NCI-H2029 (cell line): ENCODE results near the gene RNU1-3.
"Not testable (repeated sequence)": the region's sequence is repeated elsewhere in the genome, so short reads cannot be mapped to it uniquely, and the experiment has no call there.

Experiments
- DNase-seq: peaks from one replicate; lab custom pipeline; 2025; lab: John Stamatoyannopoulos, UW

RNU1-3 gene

GRCh38 chr1:16693449-16694307 is 26.9 kb upstream of the RNU1-3 start:
- DNase-seq = not testable (repeated sequence)

GRCh38 chr1:16692717-16693448 is 26.1 kb upstream of the RNU1-3 start:
- not testable (repeated sequence) for DNase-seq

DNA sequence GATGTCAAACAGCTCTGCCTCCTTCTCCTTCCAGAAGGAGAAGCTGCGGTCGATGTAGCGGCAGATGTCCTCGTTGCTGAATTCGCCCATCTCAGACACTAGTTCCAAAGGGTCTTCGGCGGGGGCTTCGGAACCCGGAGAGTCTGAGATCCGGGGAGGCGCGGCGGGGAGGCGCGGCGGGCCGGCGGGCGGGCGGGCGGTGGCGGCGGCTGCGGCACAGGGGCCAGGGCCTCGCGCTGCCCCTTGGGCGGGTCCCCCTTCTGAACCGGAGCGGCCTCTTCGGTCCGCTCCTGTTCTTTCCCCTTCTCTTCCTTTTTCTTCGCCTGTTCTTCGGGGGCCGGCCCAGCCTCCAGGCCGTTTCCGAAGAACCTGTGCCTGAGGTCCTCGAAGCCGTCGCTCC is 25.5 kb upstream of the RNU1-3 start:
- DNase-seq = not testable (repeated sequence)

DNA sequence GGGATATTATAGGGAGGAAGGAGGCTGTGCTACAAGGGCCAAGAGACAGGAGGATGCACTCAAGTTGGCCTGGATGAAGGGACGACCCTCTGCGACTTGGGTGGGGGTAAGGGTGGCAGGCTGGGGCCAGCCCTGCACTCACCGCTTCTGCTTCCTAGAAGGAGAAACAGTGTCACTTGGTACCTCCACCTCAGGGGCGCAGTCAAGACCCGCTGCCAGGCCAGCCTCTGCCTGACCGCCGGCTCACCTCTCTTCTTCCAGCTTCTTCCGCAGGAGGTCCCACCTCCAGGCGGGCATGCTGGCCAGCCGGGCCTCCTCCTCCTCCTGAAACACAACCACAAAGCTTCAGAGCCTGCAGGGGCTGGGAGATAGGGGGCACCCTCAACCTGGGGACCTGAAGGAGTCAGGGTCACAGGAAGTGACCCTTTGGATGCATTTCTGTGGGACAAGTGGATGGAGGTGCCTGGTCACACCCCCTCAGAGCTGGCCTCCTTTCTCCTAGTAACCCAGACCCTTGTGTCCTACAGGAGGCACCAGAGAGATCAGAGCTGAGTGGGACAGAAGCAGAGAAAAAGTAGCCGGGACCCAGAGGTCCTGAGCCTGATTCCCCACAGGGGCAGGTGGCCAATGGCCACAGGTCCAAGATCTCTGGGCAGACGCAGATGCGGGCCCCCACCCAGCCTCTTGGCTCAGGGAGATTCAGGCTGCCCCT is 24.4 kb upstream of the RNU1-3 start:
- not testable (repeated sequence) for DNase-seq

DNA sequence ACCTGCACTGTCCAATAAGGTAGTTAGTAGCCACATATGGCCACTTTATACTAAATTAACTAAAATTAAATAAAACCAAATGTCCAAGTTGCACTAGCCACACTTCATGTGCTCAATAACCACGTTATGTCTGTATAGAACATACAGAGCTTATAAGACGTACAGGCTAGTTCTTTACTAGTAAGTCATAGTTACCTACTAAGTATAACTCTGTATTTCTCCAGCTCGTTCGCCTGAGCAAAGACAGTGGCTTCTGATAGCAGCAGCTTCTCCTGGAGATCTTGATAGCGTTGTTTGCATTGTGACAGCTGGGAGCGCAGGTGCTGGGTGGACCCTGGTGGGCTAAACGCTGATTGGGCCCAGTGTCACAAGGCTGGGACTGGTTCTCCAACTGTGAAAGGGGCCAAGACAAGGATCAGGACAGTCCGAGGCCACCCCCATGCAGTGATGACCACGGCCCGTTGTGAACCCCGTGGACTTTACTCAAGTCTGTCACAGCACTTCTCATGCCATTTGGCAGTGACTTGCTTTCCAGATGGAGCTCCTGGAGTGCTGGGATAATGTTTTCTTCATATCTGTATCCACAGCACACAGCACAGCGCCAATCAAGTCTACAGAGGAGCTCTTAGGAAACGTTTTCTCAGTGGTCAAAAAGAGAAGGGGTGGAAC is 20.5 kb upstream of the RNU1-3 start:
- DNase-seq = not testable (repeated sequence)

DNA sequence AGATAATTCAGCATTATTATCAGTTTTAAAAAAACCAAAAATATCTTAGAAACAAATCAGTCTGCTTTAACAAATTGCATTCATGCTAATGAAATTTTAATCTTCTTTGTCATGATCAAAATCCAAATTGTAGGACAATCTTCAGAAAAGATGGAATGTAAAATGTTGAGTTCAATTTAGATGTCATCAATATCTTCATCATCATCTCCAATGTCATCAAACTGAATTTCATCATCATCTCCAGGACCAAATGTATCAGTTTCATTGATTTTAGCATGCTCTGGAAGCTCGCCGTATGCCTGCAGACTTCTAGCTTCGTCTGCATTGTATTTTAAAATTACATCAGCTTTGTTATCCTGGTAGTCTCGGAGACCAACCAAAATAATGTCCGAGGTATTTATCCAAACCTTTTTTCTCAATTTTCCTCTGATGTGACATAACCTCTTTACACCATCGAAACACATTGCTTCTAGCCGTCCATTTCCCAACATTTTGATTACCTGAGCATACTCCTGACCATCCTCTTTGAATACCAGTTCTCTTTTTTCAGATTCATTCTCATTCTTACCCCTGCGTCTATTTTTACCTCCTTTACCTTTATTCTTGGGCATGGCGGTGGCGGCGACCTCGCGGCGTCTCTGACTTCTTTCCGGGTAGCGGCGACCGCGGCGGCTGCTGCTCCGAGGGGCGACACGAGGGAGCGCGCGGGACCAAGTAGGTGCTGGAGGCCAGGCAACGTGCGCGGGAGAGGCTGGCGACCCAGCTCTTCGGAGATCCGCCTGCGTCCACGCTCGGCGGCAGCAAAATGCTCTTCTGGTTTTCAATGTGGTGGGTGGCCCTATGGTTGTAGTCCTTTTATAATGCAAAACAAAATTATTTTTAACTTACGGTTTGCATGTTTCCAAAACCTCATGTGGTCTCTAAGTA is 19.0 kb upstream of the RNU1-3 start:
- DNase-seq = not testable (repeated sequence)

GRCh38 chr1:16684738-16685337 is 18.1 kb upstream of the RNU1-3 start:
- DNase-seq = not testable (repeated sequence)

DNA sequence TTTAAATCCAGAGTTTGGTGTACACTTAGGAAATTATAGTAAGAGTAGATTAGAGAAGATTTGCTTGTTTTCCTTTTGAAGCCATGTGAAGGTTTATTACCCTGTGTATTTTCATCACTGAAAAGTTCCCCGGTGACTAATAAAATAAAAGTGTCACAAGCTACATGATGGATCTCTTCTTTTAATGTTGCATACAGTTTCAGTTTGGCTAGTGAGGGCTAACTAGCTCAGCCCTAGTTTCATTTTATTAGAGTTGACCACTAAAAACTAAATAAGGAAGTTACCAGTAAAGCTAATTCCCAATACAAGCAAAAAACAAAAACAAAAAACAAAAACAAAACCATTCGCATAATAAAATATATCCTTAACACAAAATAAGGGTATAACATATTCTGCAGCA is 17.4 kb upstream of the RNU1-3 start:
- not testable (repeated sequence) for DNase-seq

GRCh38 chr1:16682803-16683202 is 16.1 kb upstream of the RNU1-3 start:
- not testable (repeated sequence) for DNase-seq

- not testable (repeated sequence) for DNase-seq
Observed at GRCh38 chr1:16680366-16680765, 13.6 kb upstream of the RNU1-3 start.

- no peak for DNase-seq
Observed at GRCh38 chr1:16677552-16678431, 11.0 kb upstream of the RNU1-3 start.

DNA sequence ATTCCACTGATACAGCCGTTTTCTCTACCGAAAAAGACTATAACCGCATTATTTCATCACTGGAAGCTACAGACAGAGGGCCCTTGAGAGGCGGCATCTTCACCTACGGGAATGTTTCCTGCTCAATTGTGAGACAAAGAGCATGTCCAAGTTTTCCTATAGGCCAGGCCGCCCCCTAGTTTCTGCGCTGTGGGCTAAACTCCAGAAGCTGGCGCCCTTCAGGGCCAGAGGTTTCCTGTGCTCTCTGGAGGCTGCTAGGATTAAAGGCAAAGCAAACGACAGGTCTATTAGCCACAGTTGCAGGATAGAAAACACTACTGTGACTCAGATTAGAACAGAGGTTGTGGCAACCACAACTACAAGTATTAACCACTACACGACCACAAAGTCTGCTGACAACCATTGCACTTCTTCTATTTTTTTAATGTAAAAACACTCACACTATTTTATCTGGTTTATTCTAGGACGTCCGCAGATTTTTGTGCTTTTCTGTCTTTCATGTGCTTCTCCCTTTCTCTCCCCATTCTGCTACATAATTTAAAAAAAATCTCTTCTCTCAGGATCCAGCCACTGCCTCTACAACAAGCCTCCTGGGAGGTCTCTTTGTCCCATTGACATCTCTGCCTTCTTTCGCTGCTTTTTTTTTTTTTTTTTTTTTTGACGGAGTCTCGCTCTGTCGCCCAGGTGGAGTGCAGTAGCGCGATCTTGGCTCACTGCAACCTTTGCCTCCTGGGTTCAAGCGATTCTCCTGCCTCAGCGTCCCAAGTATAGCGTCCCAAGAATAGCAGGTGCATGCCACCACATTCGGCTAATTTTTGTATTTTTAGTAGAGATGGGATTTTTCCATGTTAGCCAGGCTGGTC is 10.1 kb upstream of the RNU1-3 start:
- not testable (repeated sequence) for DNase-seq

GRCh38 chr1:16675118-16675510 is 8.4 kb upstream of the RNU1-3 start:
- not testable (repeated sequence) for DNase-seq

DNA sequence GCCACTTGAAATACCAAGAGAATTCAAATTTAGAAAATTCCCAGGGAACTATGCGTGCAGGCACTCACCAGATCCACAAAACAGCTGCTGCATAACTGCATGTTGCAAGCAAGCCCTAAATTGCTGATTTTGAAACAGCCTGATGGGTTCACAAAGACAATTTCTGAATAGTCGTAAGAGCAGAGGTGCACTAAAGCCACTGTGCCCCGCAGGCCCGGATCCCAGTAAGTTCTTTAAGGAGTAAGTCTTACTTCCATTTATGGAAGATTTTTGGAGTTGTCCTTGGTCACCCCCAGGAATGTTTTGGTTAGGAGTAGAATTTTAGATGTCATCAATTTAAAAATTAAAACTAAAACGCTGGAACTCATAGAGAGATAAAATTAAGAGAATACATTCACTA is 7.2 kb upstream of the RNU1-3 start:
- DNase-seq = not testable (repeated sequence)

- DNase-seq = not testable (repeated sequence)
Observed at GRCh38 chr1:16665836-16666235, 912 bp downstream of the RNU1-3 start.

DNA sequence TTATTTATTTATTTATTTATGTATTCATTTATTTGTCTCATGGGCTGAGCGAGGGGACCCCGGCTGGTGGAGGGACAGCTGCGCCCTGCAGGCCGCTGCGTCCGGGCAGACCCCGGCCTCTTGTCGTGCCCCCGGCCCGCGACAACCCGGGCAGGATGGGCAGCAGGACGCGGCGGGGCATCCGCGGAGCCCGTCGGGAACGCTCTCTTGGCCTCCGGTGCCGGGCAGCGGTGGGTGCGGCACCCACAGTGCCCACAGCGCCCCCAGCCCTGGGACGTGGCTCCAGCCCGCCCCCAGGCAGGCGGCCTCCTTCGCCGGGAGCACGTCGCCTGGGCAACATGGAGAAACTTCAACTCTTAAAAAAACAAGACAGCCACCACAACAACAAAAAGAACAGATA is 8.5 kb downstream of the RNU1-3 start:
- DNase-seq = not testable (repeated sequence)

- not testable (repeated sequence) for DNase-seq
Observed at GRCh38 chr1:16656981-16657683, 9.6 kb downstream of the RNU1-3 start.

DNA sequence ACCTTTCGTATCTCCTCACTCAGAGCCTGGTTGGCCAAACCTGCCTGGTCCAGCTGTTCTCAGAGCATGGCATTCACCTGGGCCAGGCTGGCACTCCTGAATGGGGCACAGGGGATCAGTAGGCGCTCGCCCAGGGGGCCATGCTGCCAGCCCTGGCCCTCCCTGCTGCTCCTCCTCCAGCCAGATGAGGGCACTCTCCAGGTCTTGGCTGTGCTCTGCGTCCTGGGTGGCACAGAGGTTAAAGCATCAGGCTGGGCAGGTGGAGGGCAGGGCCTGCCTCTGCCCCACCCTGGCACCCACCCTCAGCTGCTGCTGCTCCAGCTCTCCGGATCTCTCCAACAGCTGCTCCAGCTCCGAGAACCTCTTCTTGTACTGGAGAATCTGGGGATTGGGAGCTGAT is 10.2 kb downstream of the RNU1-3 start:
- DNase-seq = not testable (repeated sequence)
